ENCODE results near the gene FAM200A.

GRCh38 chr7:99500637-99501009, 51.3 kb downstream of the FAM200A start:
- TF ChIP-seq POLR2A (IDR thresholded peaks at IDR 0.05; ENCODE audit: low read depth, low read length) (no peak), POLR2AphosphoS5 (IDR thresholded peaks at IDR 0.05; ENCODE audit: low read depth, low read length) (no peak), TAF1 (IDR thresholded peaks at IDR 0.05; ENCODE audit: low read depth, low read length) (no peak), PAX5 (IDR thresholded peaks at IDR 0.05; ENCODE audit: insufficient read depth, low read length, severe bottlenecking) (no peak)

Measured in GM12891 (cell line).